A673 (cell line): ENCODE measurements around the gene EFNA5. TPM values are rescaled to one million over a fixed set of nuclear protein-coding genes. Genes with fewer than 3 reads are reported as not detected.

Source experiments
- BruUV-seq: library from RNA; stranded (reverse); fragments of 400-500 nt; replicated peaks from 2 replicates; lab custom pipeline; 2021; lab: Mats Ljungman, UMichigan
- CTCF ChIA-PET: fragments of 300-600 bp; sonication (Branson Sonifier 250); formaldehyde crosslinking; loops from one replicate; lab custom pipeline; 2022; ENCODE audit warnings: antibody characterized with exemption; lab: Charles Lee
- POLR2A ChIA-PET: fragments of 300-600 bp; sonication (Branson Sonifier 250); formaldehyde crosslinking; loops from one replicate; lab custom pipeline; 2022; ENCODE audit warnings: antibody characterized with exemption; ENCODE audit not compliant: low non-redundant PET; lab: Charles Lee
- DNase-seq: peaks from one replicate; pipeline ENCODE4 v3.0.0-alpha.2; 2015; ENCODE audit warnings: low spot score
- H3K27ac ChIP-seq: fragments of 200-600 bp; sonication (generic); 2 replicates; pipeline ENCODE4 v1.5.1; 2016; ENCODE audit warnings: mixed run types, low read depth, mild to moderate bottlenecking, mixed read lengths, antibody characterized with exemption, low read length; ENCODE audit not compliant: poor library complexity, severe bottlenecking
- H3K27me3 ChIP-seq: fragments of 200-600 bp; sonication (generic); replicated peaks from 2 replicates; pipeline ENCODE4 v1.6.1; 2017; ENCODE audit warnings: mixed run types, low read depth, mild to moderate bottlenecking, mixed read lengths, antibody characterized with exemption, low read length; ENCODE audit not compliant: insufficient read depth, poor library complexity
- H3K36me3 ChIP-seq: fragments of 200-600 bp; sonication (generic); 2 replicates; pipeline ENCODE4 v1.6.1; 2016; ENCODE audit warnings: mixed run types, mild to moderate bottlenecking, mixed read lengths, antibody characterized with exemption, low read length; ENCODE audit not compliant: insufficient read depth, poor library complexity, severe bottlenecking
- H3K4me1 ChIP-seq: fragments of 200-600 bp; sonication (generic); 2 replicates; pipeline ENCODE4 v1.6.1; 2017; ENCODE audit warnings: mixed run types, mild to moderate bottlenecking, mixed read lengths, antibody characterized with exemption, low read length; ENCODE audit not compliant: insufficient read depth, poor library complexity, severe bottlenecking
- H3K4me3 ChIP-seq: fragments of 200-600 bp; sonication (generic); 2 replicates; pipeline ENCODE4 v1.5.1; 2016; ENCODE audit warnings: low read depth, mixed run types, mild to moderate bottlenecking, mixed read lengths, low read length; ENCODE audit not compliant: poor library complexity, severe bottlenecking
- H3K9me3 ChIP-seq: fragments of 200-600 bp; sonication (generic); 2 replicates; pipeline ENCODE4 v1.6.1; 2016; ENCODE audit warnings: mixed run types, low read depth, mild to moderate bottlenecking, mixed read lengths, antibody characterized with exemption, low read length; ENCODE audit not compliant: poor library complexity, severe bottlenecking
- EZH2 ChIP-seq: fragments of 200-600 bp; sonication (generic); IDR thresholded peaks from 2 replicates; pipeline ENCODE4 v1.6.1; 2017; ENCODE audit warnings: borderline replicate concordance, low read depth, mild to moderate bottlenecking, mixed read lengths, antibody characterized with exemption, low read length; ENCODE audit not compliant: poor library complexity, severe bottlenecking
- intact Hi-C: fragments of 100-400 bp; cut with micrococcal nuclease; formaldehyde crosslinking; loops from one replicate; pipeline ENCODE4 v1.10.0; 2022; ENCODE audit not compliant: unreplicated experiment
- total RNA-seq: library from RNA; stranded (reverse); gene quantifications from 2 replicates; pipeline ENCODE4 v1.2.3, GENCODE V29; 2021
- TF ChIP-seq, protein P1 (sequence below): fragments of 300-800, 200-600 bp; sonication (generic); conservative IDR thresholded peaks from 2 replicates; pipeline ENCODE4 v1.5.1; 2017; ENCODE audit warnings: low read depth, mild to moderate bottlenecking, antibody characterized with exemption, low read length, moderate library complexity, mixed read lengths

Gene EFNA5
- total RNA-seq, 1 experiment from 2014 or later: 16.7 TPM

GRCh38 chr5:107602896-107603295, 67.8 kb downstream of the EFNA5 start:
- Histone ChIP-seq H3K4me1 (no peaks in the 10 kb centered on the region), H3K27me3 (no peaks in the 10 kb centered on the region), H3K9me3 (no peaks in the 10 kb centered on the region), H3K4me3 (no peak overlapping the region), H3K36me3 (no peaks in the 10 kb centered on the region), H3K27ac (no peak overlapping the region)
- intact Hi-C loops: no loop called here
- ChIA-PET POLR2A (no interaction called here), CTCF (no interaction called here)
- no peak for DNase-seq
- BruUV-seq: no TSS peak
- no peak for TF ChIP-seq EZH2

DNA sequence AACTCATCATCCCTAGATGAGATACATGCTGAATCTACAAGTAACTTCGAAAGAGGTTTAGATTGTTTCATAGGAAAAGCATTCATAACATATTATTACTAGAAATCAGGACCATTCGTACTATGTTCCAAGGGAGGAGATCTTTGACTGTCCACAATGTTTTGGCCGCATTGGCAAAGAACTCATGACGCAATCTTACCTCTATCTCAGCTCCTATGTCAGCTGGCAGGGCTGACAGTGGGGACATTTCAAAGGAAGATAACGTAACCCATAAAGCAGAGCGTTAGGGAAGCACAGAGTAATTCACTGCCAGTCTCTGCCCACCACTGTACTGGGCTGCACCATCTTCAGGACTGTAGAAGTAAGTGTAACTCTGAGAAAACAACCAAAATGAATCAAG, 69.7 kb downstream of the EFNA5 start:
- intact Hi-C loops: no loop called here
- no peak for TF ChIP-seq EZH2
- TF ChIP-seq, protein P1, sequence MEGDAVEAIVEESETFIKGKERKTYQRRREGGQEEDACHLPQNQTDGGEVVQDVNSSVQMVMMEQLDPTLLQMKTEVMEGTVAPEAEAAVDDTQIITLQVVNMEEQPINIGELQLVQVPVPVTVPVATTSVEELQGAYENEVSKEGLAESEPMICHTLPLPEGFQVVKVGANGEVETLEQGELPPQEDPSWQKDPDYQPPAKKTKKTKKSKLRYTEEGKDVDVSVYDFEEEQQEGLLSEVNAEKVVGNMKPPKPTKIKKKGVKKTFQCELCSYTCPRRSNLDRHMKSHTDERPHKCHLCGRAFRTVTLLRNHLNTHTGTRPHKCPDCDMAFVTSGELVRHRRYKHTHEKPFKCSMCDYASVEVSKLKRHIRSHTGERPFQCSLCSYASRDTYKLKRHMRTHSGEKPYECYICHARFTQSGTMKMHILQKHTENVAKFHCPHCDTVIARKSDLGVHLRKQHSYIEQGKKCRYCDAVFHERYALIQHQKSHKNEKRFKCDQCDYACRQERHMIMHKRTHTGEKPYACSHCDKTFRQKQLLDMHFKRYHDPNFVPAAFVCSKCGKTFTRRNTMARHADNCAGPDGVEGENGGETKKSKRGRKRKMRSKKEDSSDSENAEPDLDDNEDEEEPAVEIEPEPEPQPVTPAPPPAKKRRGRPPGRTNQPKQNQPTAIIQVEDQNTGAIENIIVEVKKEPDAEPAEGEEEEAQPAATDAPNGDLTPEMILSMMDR: no peak
- Histone ChIP-seq H3K4me3 (no peak overlapping the region), H3K27ac (no peak overlapping the region), H3K9me3 (no peaks in the 10 kb centered on the region), H3K4me1 (no peaks in the 10 kb centered on the region), H3K27me3 (no peaks in the 10 kb centered on the region), H3K36me3 (no peaks in the 10 kb centered on the region)
- ChIA-PET CTCF (no interaction called here), POLR2A (no interaction called here)
- DNase-seq: no peak
- BruUV-seq: no TSS peak

DNA sequence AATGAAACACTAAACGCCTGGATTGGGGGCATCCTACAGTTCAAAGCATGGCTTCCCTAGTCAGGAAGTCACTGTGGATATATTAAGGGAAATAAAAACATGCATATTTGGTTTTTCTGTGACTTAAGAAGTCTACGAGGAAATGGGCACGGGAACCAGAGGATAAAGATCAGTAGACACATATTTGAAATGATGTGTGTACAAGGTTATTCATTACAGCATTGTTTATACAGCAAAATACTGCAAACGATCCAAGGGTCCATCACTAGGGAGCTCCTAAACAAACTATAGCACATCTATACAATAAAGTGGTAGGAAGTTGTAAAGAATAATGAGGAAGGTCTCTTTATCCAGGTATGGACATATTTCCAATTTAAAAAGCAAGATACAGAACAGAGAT, 71.8 kb downstream of the EFNA5 start:
- DNase-seq: no peak
- Histone ChIP-seq H3K27ac (no peak overlapping the region), H3K4me3 (no peak overlapping the region), H3K27me3 (no peaks in the 10 kb centered on the region), H3K4me1 (no peaks in the 10 kb centered on the region), H3K9me3 (no peaks in the 10 kb centered on the region), H3K36me3 (no peaks in the 10 kb centered on the region)
- POLR2A ChIA-PET: no interaction called here
- intact Hi-C loops: no loop called here
- no TSS peak for BruUV-seq
- TF ChIP-seq, protein P1: no peak
- no peak for TF ChIP-seq EZH2
- CTCF ChIA-PET: no interaction called here

- Histone ChIP-seq H3K4me1 (no peaks in the 10 kb centered on the region), H3K27ac (no peak overlapping the region), H3K4me3 (no peak overlapping the region), H3K9me3 (no peaks in the 10 kb centered on the region), H3K27me3 (no peaks in the 10 kb centered on the region), H3K36me3 (no peaks in the 10 kb centered on the region)
- intact Hi-C loops: no loop called here
- CTCF ChIA-PET: no interaction called here
- no peak for DNase-seq
- POLR2A ChIA-PET: no interaction called here
- TF ChIP-seq, protein P1: no peak
- TF ChIP-seq EZH2: no peak
- no TSS peak for BruUV-seq
Measured at GRCh38 chr5:107597803-107598202, 72.9 kb downstream of the EFNA5 start.
